ENCODE results near the gene GOLGA3.
"Not testable (repeated sequence)": the region's sequence is repeated elsewhere in the genome, so short reads cannot be mapped to it uniquely, and the experiment has no call there.

Gene GOLGA3

GRCh38 chr12:132807295-132808092 lies 21.2 kb downstream of the GOLGA3 start:
- DNase-seq: no peak

DNA sequence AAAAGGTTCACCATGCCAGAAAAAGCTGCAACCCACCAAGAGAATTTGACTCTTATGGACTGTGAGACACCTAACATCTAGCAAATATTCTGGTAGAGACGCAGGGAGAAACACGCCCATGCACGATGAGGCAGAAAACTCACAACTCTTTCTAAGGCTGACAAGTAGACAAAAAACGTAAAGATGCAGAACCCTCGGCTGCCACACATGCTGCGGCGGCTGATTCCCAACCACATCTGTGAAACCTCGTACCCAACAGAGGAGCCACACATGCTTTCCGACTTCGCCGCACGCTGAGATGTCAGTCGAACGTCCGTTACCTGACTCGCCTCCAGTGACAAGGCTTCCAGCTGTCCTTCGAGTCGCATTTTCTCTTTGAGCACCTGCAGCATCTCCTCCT lies 21.8 kb downstream of the GOLGA3 start:
- no peak for DNase-seq

DNA sequence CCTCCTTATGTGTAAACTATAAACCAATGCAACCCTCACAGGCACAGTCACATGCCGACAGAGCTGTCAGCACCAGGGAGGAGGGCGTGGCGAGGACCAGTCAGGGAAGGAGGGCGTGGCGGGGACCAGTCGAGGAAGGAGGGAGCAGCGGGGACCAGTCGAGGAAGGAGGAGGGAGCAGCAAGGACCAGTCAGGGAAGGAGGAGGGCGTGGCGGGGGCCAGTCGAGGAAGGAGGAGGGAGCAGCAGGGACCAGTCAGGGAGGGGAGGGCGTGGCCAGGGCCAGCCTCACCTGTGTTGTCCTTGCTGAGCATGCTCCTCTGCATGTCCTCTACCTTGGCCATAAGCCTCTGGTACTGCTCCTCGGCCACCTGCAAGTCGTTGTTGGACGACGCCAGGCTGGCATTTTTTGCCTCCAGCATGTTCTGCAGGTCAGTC lies 24.2 kb downstream of the GOLGA3 start:
- no peak for DNase-seq

- DNase-seq: no peak
These were observed 24.8 kb downstream of the GOLGA3 start for GRCh38 chr12:132803888-132804287.

GRCh38 chr12:132803125-132803524 lies 25.5 kb downstream of the GOLGA3 start:
- no peak for DNase-seq

GRCh38 chr12:132801741-132802140 lies 26.9 kb downstream of the GOLGA3 start:
- DNase-seq: no peak

- no peak for DNase-seq
These were observed 29.8 kb downstream of the GOLGA3 start for GRCh38 chr12:132798836-132799235.

GRCh38 chr12:132797820-132798570 lies 30.7 kb downstream of the GOLGA3 start:
- no peak for DNase-seq

DNA sequence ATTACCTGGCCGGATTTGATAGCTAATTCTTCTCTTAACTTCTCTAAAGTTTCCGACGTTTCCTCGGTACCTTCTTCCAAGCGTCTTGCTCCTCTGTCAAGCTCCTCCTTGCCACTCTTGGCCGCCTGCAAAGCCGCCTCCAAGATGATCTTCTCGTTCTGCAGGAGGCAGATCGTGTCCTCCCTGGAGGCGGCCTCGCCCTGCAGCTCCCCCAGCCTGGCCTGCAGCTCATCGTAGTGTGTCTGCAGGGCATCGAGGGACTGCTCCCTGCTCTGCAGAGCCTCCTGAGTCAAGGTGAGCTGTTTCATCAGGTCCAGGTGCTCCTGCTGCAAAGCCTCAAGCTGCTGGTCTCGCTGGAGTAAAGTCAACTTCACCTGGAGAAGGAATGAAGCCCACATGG lies 32.8 kb downstream of the GOLGA3 start:
- DNase-seq: no peak

GRCh38 chr12:132791940-132792339 lies 36.7 kb downstream of the GOLGA3 start:
- DNase-seq: not testable (repeated sequence)

DNA sequence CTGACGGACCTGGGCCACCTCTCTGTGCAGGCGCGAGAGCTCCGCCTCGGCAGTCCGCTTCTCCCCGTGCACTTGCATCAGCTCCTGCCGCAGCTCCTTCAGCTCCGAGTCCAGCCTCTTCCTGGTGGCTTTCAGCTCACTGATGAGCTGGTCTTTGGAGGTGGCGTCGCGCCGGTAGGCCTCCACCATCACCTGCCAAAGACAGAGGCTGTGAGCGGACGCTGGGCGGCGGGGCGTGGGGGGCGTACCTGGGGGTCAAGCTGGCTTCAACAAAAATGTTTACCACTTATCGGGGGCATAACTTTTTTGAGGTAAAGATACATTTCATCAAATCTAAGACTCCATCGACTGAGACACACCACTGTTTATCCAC lies 39.6 kb downstream of the GOLGA3 start:
- DNase-seq: no peak

DNA sequence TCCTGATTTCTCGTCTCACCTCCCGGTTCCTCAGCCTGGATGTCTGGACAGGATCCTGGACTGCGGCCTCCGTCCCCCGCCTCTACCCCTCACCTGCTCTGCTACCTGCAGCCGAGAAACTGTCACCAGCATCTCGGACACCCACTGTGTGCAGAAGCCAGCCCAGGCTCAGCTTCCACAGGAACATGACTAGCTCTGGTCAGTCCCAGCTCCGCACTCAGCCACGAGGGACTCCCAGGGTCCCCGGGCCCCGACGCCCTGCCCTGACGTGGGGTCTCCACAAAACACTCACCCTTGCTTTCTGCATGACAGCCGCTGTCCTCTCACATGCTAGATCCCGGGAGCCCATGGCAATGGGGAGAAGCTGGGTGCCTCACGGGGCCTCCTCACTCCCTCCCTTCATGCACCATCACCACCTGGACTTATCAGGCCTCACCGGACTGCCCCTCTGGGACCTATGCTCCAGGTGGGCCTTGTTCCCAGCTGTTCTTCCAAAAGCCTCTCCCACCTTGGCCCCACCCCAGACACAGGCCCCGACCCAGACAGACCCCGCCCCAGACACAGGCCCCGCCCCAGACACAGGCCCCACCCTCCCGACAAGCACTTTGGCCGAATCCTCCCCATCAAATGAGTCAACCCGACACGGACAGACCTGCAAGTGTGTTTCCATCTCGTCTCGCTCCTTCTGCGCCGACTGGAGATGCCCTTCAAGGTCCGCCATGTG lies 40.1 kb downstream of the GOLGA3 start:
- DNase-seq: no peak

GRCh38 chr12:132787877-132788276 lies 40.8 kb downstream of the GOLGA3 start:
- DNase-seq: no peak

GRCh38 chr12:132786192-132786591 lies 42.5 kb downstream of the GOLGA3 start:
- DNase-seq: no peak

DNA sequence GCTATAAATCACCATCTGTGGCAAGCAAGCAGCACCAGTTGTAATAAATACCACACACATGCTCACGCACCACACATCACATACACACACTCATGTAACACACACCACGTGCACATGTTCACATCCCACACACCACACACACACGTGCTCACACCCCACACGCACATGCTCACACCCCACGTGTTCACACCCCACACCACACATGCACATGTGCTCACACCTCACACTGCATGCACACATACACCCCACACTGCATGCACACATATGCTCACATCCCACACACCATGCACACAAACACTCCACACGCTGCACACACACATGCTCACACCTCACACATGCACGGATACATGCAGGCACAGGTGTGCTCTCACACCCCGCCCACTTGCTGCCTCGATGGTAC lies 44.1 kb downstream of the GOLGA3 start:
- no peak for DNase-seq

- DNase-seq: no peak
These were observed 44.6 kb downstream of the GOLGA3 start for GRCh38 chr12:132783917-132784531.

GRCh38 chr12:132781938-132782337 lies 46.7 kb downstream of the GOLGA3 start:
- no peak for DNase-seq

DNA sequence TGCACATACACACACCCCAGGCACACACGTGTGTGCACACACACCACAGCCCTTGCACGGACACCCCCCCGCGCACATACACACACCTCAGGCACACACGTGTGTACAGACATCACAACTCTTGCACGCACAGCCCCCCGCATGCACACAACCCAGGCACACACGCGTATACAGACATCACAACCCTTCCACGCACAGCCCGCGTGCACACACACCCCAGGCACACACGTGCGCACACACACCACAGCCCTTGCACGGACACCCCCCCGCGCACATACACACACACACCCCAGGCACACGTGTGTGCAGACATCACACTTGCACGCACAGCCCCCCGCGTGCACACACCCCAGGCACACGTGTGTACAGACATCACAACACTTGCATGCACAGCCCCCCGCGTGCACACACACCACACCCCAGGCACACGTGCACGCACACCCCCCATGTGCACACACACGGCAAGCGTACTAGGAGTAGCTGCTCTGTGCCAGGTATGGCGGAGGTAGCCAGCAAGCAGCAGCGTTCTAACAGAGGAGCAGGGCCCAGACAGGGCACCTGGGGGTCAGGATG lies 48.8 kb downstream of the GOLGA3 start:
- DNase-seq: no peak

DNA sequence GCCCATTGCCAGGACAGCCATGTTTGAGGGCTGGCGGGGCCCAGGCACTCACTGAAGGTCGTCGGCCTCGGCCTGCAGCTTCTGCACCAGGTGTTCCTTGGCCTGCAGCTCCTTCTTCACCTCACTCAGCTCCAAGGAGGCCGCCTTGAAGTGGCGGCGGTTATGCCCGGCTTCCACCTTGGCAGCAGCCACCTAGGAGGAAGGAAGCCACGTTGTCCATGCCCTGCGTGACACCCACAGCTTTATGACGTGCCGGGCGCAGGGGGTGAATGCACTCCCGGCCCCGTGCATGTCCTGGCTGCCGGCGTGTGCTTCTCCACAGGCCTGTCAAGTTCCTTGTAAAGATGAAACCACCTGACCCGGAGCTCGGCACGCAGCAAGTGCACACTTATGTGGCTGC lies 51.1 kb downstream of the GOLGA3 start:
- no peak for DNase-seq

DNA sequence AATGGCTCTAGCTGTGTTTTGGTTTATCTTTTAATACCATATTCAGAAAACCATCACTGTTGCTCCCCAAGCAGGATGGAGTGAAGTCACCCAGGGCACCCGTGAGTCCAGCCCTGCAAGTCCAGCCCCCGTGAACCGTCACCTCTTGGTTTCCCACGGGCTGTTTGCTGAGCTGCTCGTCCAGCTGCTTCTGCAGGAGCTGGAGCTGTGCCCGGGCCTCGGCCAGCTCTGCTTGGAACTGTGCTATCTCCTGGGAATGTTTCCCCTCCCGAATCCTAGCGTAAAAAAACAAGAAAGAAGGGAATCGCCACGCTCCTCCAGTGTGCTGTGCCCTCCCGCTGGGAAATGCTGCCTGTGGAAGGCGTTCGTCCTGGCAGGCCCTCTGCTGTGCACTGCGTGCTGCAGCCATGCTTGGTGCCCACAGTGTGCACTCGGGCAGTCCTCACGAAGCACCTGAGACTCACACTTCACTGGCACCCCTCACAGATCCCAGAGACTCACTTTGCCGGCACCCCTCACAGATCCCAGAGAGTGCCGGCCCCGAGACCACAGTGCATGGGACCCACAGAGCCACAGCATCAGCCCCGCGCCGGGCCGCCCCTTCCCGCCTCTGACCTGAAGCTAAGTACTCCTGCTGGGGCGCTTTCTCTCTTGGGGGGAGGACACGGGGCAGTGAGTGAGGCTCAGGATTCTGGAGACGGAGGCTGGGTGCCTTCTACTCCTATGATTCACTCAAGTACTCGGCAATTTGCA lies 51.7 kb downstream of the GOLGA3 start:
- no peak for DNase-seq

GRCh38 chr12:132776230-132776625 lies 52.4 kb downstream of the GOLGA3 start:
- DNase-seq: not testable (repeated sequence)

Measured in NCI-H345 (cell line).